Loucy (cell line): ENCODE data around the gene TAF4.

Experiments
- EZH2phosphoT487 ChIP-seq: fragments of 200-600 bp; IDR thresholded peaks from 2 replicates; pipeline ENCODE4 v1.6.1; 2018; ENCODE audit warnings: antibody characterized with exemption, mild to moderate bottlenecking, moderate library complexity, borderline replicate concordance
- TF ChIP-seq, protein P1 (sequence below): fragments of 200-600 bp; sonication (generic); conservative IDR thresholded peaks from 2 replicates; pipeline ENCODE4 v1.5.1; 2014; ENCODE audit warnings: mild to moderate bottlenecking, antibody characterized with exemption, low read length

DNA sequence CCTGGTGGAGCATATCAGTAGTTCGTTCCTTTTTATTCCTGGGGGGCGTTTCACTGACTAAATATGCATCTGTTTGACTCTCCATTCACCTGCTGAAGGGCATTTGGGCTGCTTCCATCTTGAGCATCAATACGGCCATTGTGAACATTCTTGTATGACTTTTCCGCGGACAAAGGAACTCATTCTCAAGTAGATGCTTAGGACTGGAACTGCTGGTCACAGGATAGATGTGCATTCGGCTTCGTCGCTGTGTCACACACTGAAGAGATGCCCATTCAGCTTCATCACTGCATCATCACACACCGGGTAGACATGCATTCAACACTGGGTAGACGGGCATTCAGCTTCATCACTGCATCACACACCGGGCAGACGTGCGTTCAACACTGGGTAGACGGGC is 95.3 kb downstream of the TAF4 start:
- TF ChIP-seq, protein P1, sequence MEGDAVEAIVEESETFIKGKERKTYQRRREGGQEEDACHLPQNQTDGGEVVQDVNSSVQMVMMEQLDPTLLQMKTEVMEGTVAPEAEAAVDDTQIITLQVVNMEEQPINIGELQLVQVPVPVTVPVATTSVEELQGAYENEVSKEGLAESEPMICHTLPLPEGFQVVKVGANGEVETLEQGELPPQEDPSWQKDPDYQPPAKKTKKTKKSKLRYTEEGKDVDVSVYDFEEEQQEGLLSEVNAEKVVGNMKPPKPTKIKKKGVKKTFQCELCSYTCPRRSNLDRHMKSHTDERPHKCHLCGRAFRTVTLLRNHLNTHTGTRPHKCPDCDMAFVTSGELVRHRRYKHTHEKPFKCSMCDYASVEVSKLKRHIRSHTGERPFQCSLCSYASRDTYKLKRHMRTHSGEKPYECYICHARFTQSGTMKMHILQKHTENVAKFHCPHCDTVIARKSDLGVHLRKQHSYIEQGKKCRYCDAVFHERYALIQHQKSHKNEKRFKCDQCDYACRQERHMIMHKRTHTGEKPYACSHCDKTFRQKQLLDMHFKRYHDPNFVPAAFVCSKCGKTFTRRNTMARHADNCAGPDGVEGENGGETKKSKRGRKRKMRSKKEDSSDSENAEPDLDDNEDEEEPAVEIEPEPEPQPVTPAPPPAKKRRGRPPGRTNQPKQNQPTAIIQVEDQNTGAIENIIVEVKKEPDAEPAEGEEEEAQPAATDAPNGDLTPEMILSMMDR: no peak
- TF ChIP-seq EZH2phosphoT487: no peak
